ENCODE results near the gene MEX3A.

DNA sequence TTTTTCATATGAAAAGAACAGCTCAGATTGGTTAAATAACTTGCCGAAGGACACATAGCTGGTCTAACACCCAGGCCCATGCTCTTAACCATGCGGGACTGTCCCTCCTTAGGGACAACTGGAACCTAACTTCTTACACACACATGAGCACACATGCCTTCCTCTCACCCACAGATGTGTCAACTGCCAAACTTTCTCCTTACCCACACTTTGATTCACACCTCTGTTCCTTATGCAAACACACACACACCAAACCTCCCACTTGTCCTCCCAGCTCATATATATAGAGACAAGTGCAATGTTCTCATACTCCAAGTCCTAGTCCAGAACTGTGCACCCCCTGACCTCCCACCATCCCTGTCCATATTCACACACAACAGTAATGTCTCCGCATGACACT is 17.1 kb downstream of the MEX3A start:
- no peak for TF ChIP-seq SMC3 (IDR thresholded peaks at IDR 0.05)
- TF ChIP-seq, protein P1, sequence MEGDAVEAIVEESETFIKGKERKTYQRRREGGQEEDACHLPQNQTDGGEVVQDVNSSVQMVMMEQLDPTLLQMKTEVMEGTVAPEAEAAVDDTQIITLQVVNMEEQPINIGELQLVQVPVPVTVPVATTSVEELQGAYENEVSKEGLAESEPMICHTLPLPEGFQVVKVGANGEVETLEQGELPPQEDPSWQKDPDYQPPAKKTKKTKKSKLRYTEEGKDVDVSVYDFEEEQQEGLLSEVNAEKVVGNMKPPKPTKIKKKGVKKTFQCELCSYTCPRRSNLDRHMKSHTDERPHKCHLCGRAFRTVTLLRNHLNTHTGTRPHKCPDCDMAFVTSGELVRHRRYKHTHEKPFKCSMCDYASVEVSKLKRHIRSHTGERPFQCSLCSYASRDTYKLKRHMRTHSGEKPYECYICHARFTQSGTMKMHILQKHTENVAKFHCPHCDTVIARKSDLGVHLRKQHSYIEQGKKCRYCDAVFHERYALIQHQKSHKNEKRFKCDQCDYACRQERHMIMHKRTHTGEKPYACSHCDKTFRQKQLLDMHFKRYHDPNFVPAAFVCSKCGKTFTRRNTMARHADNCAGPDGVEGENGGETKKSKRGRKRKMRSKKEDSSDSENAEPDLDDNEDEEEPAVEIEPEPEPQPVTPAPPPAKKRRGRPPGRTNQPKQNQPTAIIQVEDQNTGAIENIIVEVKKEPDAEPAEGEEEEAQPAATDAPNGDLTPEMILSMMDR (IDR thresholded peaks at IDR 0.05): no peak
- TF ChIP-seq POLR2A (IDR thresholded peaks at IDR 0.05; ENCODE audit: low read length): no peak
- no peak for TF ChIP-seq PHF8 (IDR thresholded peaks at IDR 0.05; ENCODE audit: borderline replicate concordance, low read depth)
- TF ChIP-seq EHMT2 (IDR thresholded peaks at IDR 0.05; ENCODE audit: low read depth): no peak
- TF ChIP-seq RFX5 (IDR thresholded peaks at IDR 0.05): no peak

Measured in A549 (cell line).